Activated effector memory CD4-positive, alpha-beta T cell treated with Interleukin-2 at 50 U/mL for 16 hours (primary cell): ENCODE measurements around the gene MCF2L2.
"Not testable (repeated sequence)": the region's sequence is repeated elsewhere in the genome, so short reads cannot be mapped to it uniquely, and the experiment has no call there.

Experiments
- DNase-seq: peaks from one replicate; pipeline ENCODE4 v3.0.0-alpha.2; 2020

Gene MCF2L2

GRCh38 chr3:183193762-183194689 lies 234.4 kb downstream of the MCF2L2 start:
- no peak for DNase-seq

GRCh38 chr3:183192650-183193300 lies 235.6 kb downstream of the MCF2L2 start:
- no peak for DNase-seq

- DNase-seq, result no peak
Observed at GRCh38 chr3:183189641-183190040, 238.8 kb downstream of the MCF2L2 start.

- no peak for DNase-seq
Observed at GRCh38 chr3:183188895-183189462, 239.4 kb downstream of the MCF2L2 start.

GRCh38 chr3:183185696-183186095 lies 242.7 kb downstream of the MCF2L2 start:
- no peak for DNase-seq

- no peak for DNase-seq
Observed at GRCh38 chr3:183182732-183183610, 245.4 kb downstream of the MCF2L2 start.

- DNase-seq, result no peak
Observed at GRCh38 chr3:183182073-183182472, 246.3 kb downstream of the MCF2L2 start.

GRCh38 chr3:183181606-183182005 lies 246.8 kb downstream of the MCF2L2 start:
- no peak for DNase-seq

GRCh38 chr3:183180784-183181295 lies 247.6 kb downstream of the MCF2L2 start:
- no peak for DNase-seq

GRCh38 chr3:183180110-183180783 lies 248.2 kb downstream of the MCF2L2 start:
- no peak for DNase-seq

GRCh38 chr3:183179550-183179908 lies 248.9 kb downstream of the MCF2L2 start:
- not testable (repeated sequence) for DNase-seq

- peak; percentile 17 for DNase-seq
Observed at GRCh38 chr3:183178833-183179549, 249.4 kb downstream of the MCF2L2 start.

GRCh38 chr3:183178512-183178832 lies 249.9 kb downstream of the MCF2L2 start:
- no peak for DNase-seq

- DNase-seq, result no peak
Observed at GRCh38 chr3:183172051-183172639, 256.3 kb downstream of the MCF2L2 start.

- DNase-seq, result not testable (repeated sequence)
Observed at GRCh38 chr3:183167975-183168374, 260.4 kb downstream of the MCF2L2 start.

- no peak for DNase-seq
Observed at GRCh38 chr3:183163563-183163962, 264.9 kb downstream of the MCF2L2 start.

GRCh38 chr3:183161552-183162336 lies 266.7 kb downstream of the MCF2L2 start:
- DNase-seq, result no peak

GRCh38 chr3:183160616-183161015 lies 267.8 kb downstream of the MCF2L2 start:
- DNase-seq, result no peak

- DNase-seq, result no peak
Observed at GRCh38 chr3:183159333-183159732, 269.1 kb downstream of the MCF2L2 start.

GRCh38 chr3:183158551-183159006 lies 269.8 kb downstream of the MCF2L2 start:
- DNase-seq, result no peak
